HepG2 (cell line): ENCODE measurements around the gene MEA1. TPM values are rescaled to one million over a fixed set of nuclear protein-coding genes. Genes with fewer than 3 reads are reported as not detected.

Source experiments
- AKNA ChIP-seq: sonication (generic); formaldehyde crosslinking; IDR thresholded peaks from 2 replicates; pipeline ENCODE4 v1.4.0; 2020; ENCODE audit warnings: missing genetic modification reagents, borderline replicate concordance
- ATM ChIP-seq: fragments of 450-650 bp; IDR thresholded peaks from 2 replicates; pipeline ENCODE4 v1.7.1; 2017; ENCODE audit warnings: mild to moderate bottlenecking, borderline replicate concordance
- FOXA3 ChIP-seq: IDR thresholded peaks from 2 replicates; pipeline ENCODE4 v1.6.1; 2016; ENCODE audit warnings: missing genetic modification reagents, missing compliant biosample characterization
- KDM1A ChIP-seq: IDR thresholded peaks from 2 replicates; pipeline ENCODE4 v1.6.1; 2016; ENCODE audit warnings: missing compliant biosample characterization
- RCOR2 ChIP-seq: IDR thresholded peaks from 2 replicates; pipeline ENCODE4 v1.6.1; 2016; ENCODE audit warnings: missing biosample characterization, missing genetic modification reagents
- REST ChIP-seq, 2 experiments: IDR thresholded peaks; 2 replicates each; pipeline ENCODE4 v1.6.1; 2011 to 2012; ENCODE audit warnings: low read length in 2 of 2, borderline replicate concordance in 1 of 2, low read depth in 1 of 2, mild to moderate bottlenecking in 1 of 2, moderate library complexity in 1 of 2
- SMAD1 ChIP-seq: sonication (generic); formaldehyde crosslinking; IDR thresholded peaks from 2 replicates; pipeline ENCODE4 v1.4.0; 2020; ENCODE audit warnings: missing genetic modification reagents, low read depth, mild to moderate bottlenecking, borderline replicate concordance
- SPEN ChIP-seq: sonication (generic); formaldehyde crosslinking; IDR thresholded peaks from 2 replicates; pipeline ENCODE4 v1.5.1; 2020; ENCODE audit warnings: low read depth, mild to moderate bottlenecking, missing genetic modification reagents
- THAP9 ChIP-seq: sonication (generic); formaldehyde crosslinking; IDR thresholded peaks from 2 replicates; pipeline ENCODE4; 2020; ENCODE audit warnings: missing genetic modification reagents, mild to moderate bottlenecking, borderline replicate concordance
- ZBTB39 ChIP-seq: sonication (generic); formaldehyde crosslinking; IDR thresholded peaks from 2 replicates; pipeline ENCODE4 v1.5.0; 2020; ENCODE audit warnings: missing genetic modification reagents
- ZBTB7B ChIP-seq: sonication (generic); formaldehyde crosslinking; IDR thresholded peaks from 2 replicates; pipeline ENCODE4 v1.4.0; 2020; ENCODE audit warnings: missing genetic modification reagents
- ZMYM3 ChIP-seq: sonication (generic); formaldehyde crosslinking; IDR thresholded peaks from 2 replicates; pipeline ENCODE4 v1.5.1; 2020; ENCODE audit warnings: mild to moderate bottlenecking, missing genetic modification reagents
- ZNF337 ChIP-seq: sonication (generic); formaldehyde crosslinking; IDR thresholded peaks from 2 replicates; pipeline ENCODE4 v1.5.1; 2020; ENCODE audit warnings: missing genetic modification reagents, low read depth, mild to moderate bottlenecking, borderline replicate concordance
- ZNF446 ChIP-seq: sonication (generic); formaldehyde crosslinking; IDR thresholded peaks from 2 replicates; pipeline ENCODE4 v1.5.0; 2020; ENCODE audit warnings: mild to moderate bottlenecking, missing genetic modification reagents
- ZNF629 ChIP-seq: sonication (generic); formaldehyde crosslinking; conservative IDR thresholded peaks from 2 replicates; pipeline ENCODE4 v1.5.0; 2020; ENCODE audit warnings: missing genetic modification reagents
- ZNF678 ChIP-seq: sonication (generic); formaldehyde crosslinking; IDR thresholded peaks from 2 replicates; pipeline ENCODE4 v1.4.0; 2020; ENCODE audit warnings: mild to moderate bottlenecking, missing genetic modification reagents
- polyA plus RNA-seq, 8 experiments: library from polyadenylated mRNA; depleted of rRNA in 3 of 8; stranded (reverse) in 7 of 8; unstranded in 1 of 8; fragments of >200 nt; fragmentation: Illumina TruSeq in 4 of 8; extraction: Trizol in 4 of 8; gene quantifications; 2 replicates each; pipeline versions ENCODE4 v1.2.1 to v1.2.3, GENCODE V29; 2011 to 2016; ENCODE audit warnings: low read depth in 4 of 8, missing spikeins in 1 of 8, mixed read lengths in 1 of 8; ENCODE audit not compliant: insufficient read depth in 1 of 8
- total RNA-seq, 5 experiments: library from RNA; depleted of rRNA; stranded (reverse); fragments of >200 nt; fragmentation: Illumina TruSeq; extraction: Trizol; gene quantifications; 2 replicates each; pipeline ENCODE4 v1.2.3, GENCODE V29; 2016; ENCODE audit warnings: low read depth in 1 of 5

MEA1 gene
- total and polyA plus RNA-seq, 2 of the 13 experiments (the other 11 are each of a cell fraction or from before 2014, with no cell fraction given) = 75.6 to 86.2 TPM

GRCh38 chr6:42984924-42985475 lies 28.7 kb downstream of the MEA1 start (continued):
- no peak for TF ChIP-seq AKNA (CRISPR knock-in tag)
- TF ChIP-seq THAP9 = 0 out of 2 replicates have a peak, but pooled peaks have one; percentile 11
- TF ChIP-seq ZNF678 (CRISPR knock-in tag) = 0 out of 2 replicates have a peak, but pooled peaks have one; percentile 27
- no peak for TF ChIP-seq ATM
- no peak for TF ChIP-seq ZBTB39 (CRISPR knock-in tag)
- TF ChIP-seq SMAD1 (CRISPR knock-in tag) = no peak
- peak; percentile 94 for TF ChIP-seq KDM1A (CRISPR knock-in tag)
- TF ChIP-seq ZBTB7B (CRISPR knock-in tag) = no peak
- TF ChIP-seq ZMYM3 (CRISPR knock-in tag) = peak; percentile 98
- no peak for TF ChIP-seq REST (IDR thresholded peaks at IDR 0.05; ENCODE audit: borderline replicate concordance in 1 of 2, low read depth in 1 of 2, low read length in 2 of 2)
- TF ChIP-seq ZNF337 (CRISPR knock-in tag) = no peak
- no peak for TF ChIP-seq ZNF446 (CRISPR knock-in tag)
- no peak for TF ChIP-seq SPEN (CRISPR knock-in tag)
- peak; percentile 94 for TF ChIP-seq ZNF629
- TF ChIP-seq RCOR2 (CRISPR knock-in tag) = peak; percentile 67
- no peak for TF ChIP-seq FOXA3 (CRISPR knock-in tag)
